NT2/D1 (cell line): ENCODE results near the gene TCP11L1.

Source experiments
- DNase-seq: peaks from one replicate; pipeline ENCODE4 v3.0.0-alpha.2; 2011; ENCODE audit warnings: low read depth, low spot score
- H3K27me3 ChIP-seq: 2 replicates; pipeline ENCODE4 v1.6.0; 2011; ENCODE audit warnings: mild to moderate bottlenecking; ENCODE audit not compliant: insufficient read length, insufficient read depth
- H3K36me3 ChIP-seq: 2 replicates; pipeline ENCODE4 v1.6.1; 2011; ENCODE audit warnings: mild to moderate bottlenecking, low read length, mixed read lengths; ENCODE audit not compliant: insufficient read depth, insufficient read length
- H3K4me1 ChIP-seq: 2 replicates; pipeline ENCODE4 v1.5.1; 2011; ENCODE audit not compliant: insufficient read depth, insufficient read length
- H3K4me3 ChIP-seq: 2 replicates; pipeline ENCODE4 v1.5.1; 2011; ENCODE audit warnings: low read depth; ENCODE audit not compliant: insufficient read length
- H3K9ac ChIP-seq: 2 replicates; pipeline ENCODE4 v1.6.0; 2011; ENCODE audit warnings: low read depth; ENCODE audit not compliant: insufficient read length
- H3K9me3 ChIP-seq: 2 replicates; pipeline ENCODE4 v1.5.1; 2011; ENCODE audit warnings: mild to moderate bottlenecking, low read length; ENCODE audit not compliant: insufficient read depth
- SUZ12 ChIP-seq: IDR thresholded peaks from 2 replicates; pipeline ENCODE4 v1.6.1; 2011; ENCODE audit not compliant: insufficient read length, insufficient read depth; ENCODE audit errors: extremely low read depth
- YY1 ChIP-seq: IDR thresholded peaks from 2 replicates; pipeline ENCODE4 v1.6.1; 2011; ENCODE audit not compliant: insufficient read length, insufficient read depth
- ZNF274 ChIP-seq: IDR thresholded peaks from 2 replicates; pipeline ENCODE4 v1.6.1; 2011; ENCODE audit warnings: mild to moderate bottlenecking, low read depth, low read length

Gene TCP11L1

GRCh38 chr11:33060271-33060670, 20.9 kb downstream of the TCP11L1 start:
- Histone ChIP-seq H3K27me3 (no peaks in the 10 kb centered on the region), H3K36me3 (peaks cover 37% of the 10 kb centered on the region), H3K4me3 (no peak overlapping the region), H3K4me1 (no peaks in the 10 kb centered on the region), H3K9me3 (no peaks in the 10 kb centered on the region), H3K9ac (no peak overlapping the region)
- no peak for DNase-seq
- TF ChIP-seq ZNF274 (no peak), SUZ12 (no peak), YY1 (no peak)

- Histone ChIP-seq H3K4me3 (no peak overlapping the region), H3K36me3 (peaks cover 46% of the 10 kb centered on the region), H3K27me3 (no peaks in the 10 kb centered on the region), H3K9me3 (no peaks in the 10 kb centered on the region), H3K9ac (no peak overlapping the region), H3K4me1 (no peaks in the 10 kb centered on the region)
- TF ChIP-seq ZNF274: no peak
- TF ChIP-seq SUZ12: no peak
- TF ChIP-seq YY1: no peak
- DNase-seq: no peak
These were observed 22.8 kb downstream of the TCP11L1 start for GRCh38 chr11:33062137-33062536.

GRCh38 chr11:33063326-33063881, 24.0 kb downstream of the TCP11L1 start:
- Histone ChIP-seq H3K4me3 (no peak overlapping the region), H3K36me3 (peaks cover 42% of the 10 kb centered on the region), H3K9ac (no peak overlapping the region), H3K9me3 (no peaks in the 10 kb centered on the region), H3K27me3 (no peaks in the 10 kb centered on the region), H3K4me1 (no peaks in the 10 kb centered on the region)
- TF ChIP-seq ZNF274 (no peak), YY1 (no peak), SUZ12 (no peak)
- no peak for DNase-seq

GRCh38 chr11:33064033-33064825, 24.9 kb downstream of the TCP11L1 start:
- H3K36me3 ChIP-seq: peaks cover 42% of the 10 kb centered on the region

GRCh38 chr11:33064866-33065265, 25.5 kb downstream of the TCP11L1 start:
- peaks cover 4% of the 10 kb centered on the region for H3K4me1 ChIP-seq
- no peak overlapping the region for H3K9ac ChIP-seq
- no peaks in the 10 kb centered on the region for H3K9me3 ChIP-seq
- H3K27me3 ChIP-seq: no peaks in the 10 kb centered on the region
- peaks cover 48% of the 10 kb centered on the region for H3K36me3 ChIP-seq
- H3K4me3 ChIP-seq: no peak overlapping the region
- DNase-seq: no peak
- TF ChIP-seq SUZ12: no peak
- no peak for TF ChIP-seq YY1
- TF ChIP-seq ZNF274: no peak

More at GRCh38 chr11:33064033-33064825, 24.9 kb downstream of the TCP11L1 start:
- DNase-seq: no peak
- no peak overlapping the region for H3K4me3 ChIP-seq
- H3K4me1 ChIP-seq: peaks cover 4% of the 10 kb centered on the region
- no peaks in the 10 kb centered on the region for H3K9me3 ChIP-seq
- no peak for TF ChIP-seq YY1
- no peak for TF ChIP-seq SUZ12
- no peak for TF ChIP-seq ZNF274
- no peak overlapping the region for H3K9ac ChIP-seq
- no peaks in the 10 kb centered on the region for H3K27me3 ChIP-seq

- Histone ChIP-seq H3K4me3 (no peak overlapping the region), H3K4me1 (peaks cover 4% of the 10 kb centered on the region), H3K9ac (no peak overlapping the region), H3K27me3 (no peaks in the 10 kb centered on the region), H3K36me3 (peaks cover 42% of the 10 kb centered on the region), H3K9me3 (no peaks in the 10 kb centered on the region)
- TF ChIP-seq SUZ12: no peak
- no peak for TF ChIP-seq ZNF274
- TF ChIP-seq YY1: no peak
- peak; percentile 40 for DNase-seq
These were observed 26.2 kb downstream of the TCP11L1 start for GRCh38 chr11:33065445-33066178.

GRCh38 chr11:33067294-33067693, 27.9 kb downstream of the TCP11L1 start:
- H3K4me3 ChIP-seq: no peak overlapping the region
- DNase-seq: no peak
- peaks cover 4% of the 10 kb centered on the region for H3K4me1 ChIP-seq
- no peaks in the 10 kb centered on the region for H3K9me3 ChIP-seq
- peaks cover 43% of the 10 kb centered on the region for H3K36me3 ChIP-seq
- no peaks in the 10 kb centered on the region for H3K27me3 ChIP-seq
- TF ChIP-seq YY1 (no peak), SUZ12 (no peak), ZNF274 (no peak)
- no peak overlapping the region for H3K9ac ChIP-seq
